HG02870 (cell line): ENCODE measurements around the gene CSTF2T.

Experiments used
- ATAC-seq: cut with Tn5 transposase; IDR thresholded peaks from one replicate; pipeline ENCODE4 v1.9.1; 2021; ENCODE audit warnings: mild to moderate bottlenecking, moderate library complexity; ENCODE audit not compliant: unreplicated experiment

Gene CSTF2T

DNA sequence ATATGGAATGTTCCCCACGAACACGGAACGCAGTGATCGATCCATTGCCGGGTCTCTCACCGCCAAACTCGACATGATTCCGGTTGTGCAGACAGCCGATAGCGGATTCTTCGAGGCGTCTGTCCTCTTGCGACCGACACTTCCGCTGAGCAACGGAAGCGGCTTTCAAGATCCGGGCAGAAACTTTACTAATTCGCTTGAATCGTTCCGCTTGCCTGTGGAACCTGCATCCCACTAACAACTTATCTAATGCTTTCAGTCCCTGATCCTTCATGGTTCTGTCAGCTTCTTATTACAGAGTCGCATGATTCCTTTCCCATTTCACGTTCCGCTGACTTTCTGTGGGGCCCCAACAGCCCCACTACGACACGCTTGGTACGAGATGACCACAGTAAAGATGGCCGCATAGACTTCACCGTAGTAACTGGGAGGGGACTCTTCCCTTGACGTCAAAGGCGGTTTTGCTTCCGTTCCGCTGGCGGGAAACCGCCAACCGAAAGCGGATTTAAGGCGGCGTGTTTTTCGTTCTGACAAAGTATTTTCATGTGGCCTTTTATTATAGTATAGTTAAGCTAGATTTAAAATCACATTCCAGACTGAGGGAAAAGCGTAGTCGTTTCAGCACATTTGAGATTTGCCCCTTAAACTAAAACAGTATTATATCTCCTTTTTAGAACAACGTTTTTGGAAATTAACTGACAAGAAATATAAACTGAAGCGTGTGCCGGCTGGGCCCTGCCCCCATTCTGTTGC, at the start of gene CSTF2T:
CSTF2T (minus strand) TSS at position 121 of the 753 bp plus-strand sequence; CDS start at position 75, 46 bp downstream.
- peak; percentile 90 for ATAC-seq

GRCh38 chr10:51748959-51749358, 49.6 kb upstream of the CSTF2T start:
- no peak for ATAC-seq

- ATAC-seq = no peak
Measured at GRCh38 chr10:51747216-51747615, 47.8 kb upstream of the CSTF2T start.

DNA sequence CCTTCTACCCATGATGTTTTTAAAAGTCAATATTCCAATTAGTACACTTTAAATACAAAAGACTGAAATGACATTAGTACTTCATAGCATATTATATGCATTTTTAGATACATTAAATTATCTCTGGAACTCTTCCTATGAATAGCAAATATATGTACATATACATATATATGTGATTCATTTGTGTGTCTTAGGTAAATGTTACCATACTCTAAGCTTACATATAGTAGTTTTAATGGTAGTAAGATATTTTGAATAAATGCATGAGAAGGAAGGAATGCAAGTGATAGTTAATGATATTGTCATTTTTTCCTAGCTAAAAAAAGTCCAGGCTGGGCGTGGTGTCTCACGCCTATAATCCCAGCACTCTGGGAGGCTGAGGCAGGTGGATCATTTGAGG, 46.0 kb upstream of the CSTF2T start:
- ATAC-seq = no peak

GRCh38 chr10:51744235-51745000, 45.0 kb upstream of the CSTF2T start:
- ATAC-seq = no peak

GRCh38 chr10:51743146-51743545, 43.8 kb upstream of the CSTF2T start:
- no peak for ATAC-seq

- ATAC-seq = no peak
Measured at GRCh38 chr10:51733057-51733456, 33.7 kb upstream of the CSTF2T start.

DNA sequence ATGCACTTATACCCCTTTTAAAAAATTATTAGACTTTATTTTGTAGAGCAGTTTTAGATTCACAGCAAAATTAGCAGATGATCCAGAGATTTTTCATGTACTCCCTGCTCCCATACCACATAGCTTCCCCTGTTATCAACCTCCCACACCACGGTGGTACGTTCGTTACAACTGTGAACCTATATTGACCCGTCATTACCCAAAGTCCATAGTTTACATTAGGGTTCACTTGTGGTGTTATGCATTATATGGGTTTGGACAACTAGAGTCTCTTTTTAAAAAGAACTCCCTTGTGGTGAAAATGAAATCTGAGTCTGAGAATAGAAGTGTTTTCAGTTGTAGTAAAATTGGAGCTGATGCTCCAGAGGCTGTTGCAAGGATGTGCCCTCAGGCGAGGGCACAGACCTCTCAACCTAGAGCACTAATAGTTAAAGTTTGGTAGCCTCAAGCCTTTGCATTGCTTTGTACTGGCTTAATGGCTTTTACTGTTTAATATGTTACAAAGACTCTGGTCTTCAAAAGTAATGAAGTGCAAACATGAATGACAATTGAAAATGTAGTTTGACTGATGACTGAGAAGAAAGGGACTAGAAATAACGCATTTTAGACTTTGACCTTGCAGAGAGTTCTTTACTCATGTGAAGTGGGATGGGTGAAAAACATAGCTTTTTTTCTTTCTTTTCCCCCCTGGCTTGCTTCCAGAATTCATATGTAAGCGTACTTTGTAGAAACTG, 30.6 kb upstream of the CSTF2T start:
- ATAC-seq = no peak

DNA sequence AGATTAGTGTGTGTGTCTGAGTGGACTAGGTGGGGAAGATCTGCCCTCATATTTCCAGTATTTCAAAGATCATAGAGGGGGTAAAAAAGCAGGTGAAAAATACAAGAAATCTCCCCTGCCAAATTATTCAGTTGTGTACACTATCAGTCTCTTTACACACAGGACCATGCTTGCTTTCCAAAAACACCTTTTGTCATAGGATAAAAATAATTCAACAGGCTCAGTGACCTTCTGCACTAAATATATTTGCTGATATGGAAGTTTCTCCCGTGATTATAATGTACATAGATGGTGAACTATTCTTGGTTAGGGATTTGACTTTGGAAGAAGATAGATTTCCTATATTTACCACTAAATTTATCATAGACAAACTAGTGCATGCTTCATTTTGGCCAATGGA, 24.6 kb upstream of the CSTF2T start:
- ATAC-seq = no peak

DNA sequence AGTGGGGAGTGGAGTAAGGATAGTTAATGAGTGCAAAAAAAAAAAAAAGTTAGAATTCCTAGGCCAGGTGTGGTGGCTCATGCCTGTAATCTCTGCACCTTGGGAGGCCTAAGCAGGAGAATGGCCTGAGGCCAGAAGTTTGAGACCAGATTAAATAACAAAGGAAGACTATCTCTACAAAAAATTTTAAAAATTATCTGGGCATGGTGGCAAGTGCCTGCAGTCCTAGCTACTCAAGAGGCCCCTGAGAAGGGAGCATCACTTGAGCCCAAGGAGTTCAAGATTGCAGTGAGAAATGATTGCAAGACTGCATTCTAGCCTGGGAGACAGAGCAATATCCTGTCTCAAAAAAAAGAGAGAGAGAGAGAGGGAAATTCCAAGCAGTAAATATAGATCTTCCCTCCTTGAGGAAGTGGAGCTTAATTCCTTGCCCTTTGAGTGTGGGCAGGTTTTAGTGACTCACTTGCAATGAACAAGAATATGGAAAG, 19.5 kb upstream of the CSTF2T start:
- ATAC-seq = no peak

DNA sequence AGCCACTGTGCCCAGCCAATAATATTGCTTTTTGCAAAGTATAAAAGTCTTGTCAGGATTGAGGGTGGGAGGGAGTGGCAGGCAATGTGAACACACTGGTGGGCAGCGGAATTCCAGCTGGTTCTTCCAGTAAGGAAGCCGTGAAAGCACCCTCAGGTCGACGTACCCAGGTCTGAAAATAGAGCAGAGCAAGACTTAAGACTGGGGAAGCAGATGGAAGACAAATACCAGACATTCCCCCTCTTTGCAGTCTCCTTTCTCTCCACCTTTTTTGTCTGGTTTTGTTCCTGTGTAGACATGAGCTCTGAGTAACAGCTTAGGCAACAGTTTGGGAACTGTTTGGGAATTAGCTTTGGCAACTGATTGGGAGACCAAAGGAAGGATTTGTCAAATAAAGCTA, 17.6 kb upstream of the CSTF2T start:
- ATAC-seq = no peak

GRCh38 chr10:51711519-51711891, 12.1 kb upstream of the CSTF2T start:
- no peak for ATAC-seq

DNA sequence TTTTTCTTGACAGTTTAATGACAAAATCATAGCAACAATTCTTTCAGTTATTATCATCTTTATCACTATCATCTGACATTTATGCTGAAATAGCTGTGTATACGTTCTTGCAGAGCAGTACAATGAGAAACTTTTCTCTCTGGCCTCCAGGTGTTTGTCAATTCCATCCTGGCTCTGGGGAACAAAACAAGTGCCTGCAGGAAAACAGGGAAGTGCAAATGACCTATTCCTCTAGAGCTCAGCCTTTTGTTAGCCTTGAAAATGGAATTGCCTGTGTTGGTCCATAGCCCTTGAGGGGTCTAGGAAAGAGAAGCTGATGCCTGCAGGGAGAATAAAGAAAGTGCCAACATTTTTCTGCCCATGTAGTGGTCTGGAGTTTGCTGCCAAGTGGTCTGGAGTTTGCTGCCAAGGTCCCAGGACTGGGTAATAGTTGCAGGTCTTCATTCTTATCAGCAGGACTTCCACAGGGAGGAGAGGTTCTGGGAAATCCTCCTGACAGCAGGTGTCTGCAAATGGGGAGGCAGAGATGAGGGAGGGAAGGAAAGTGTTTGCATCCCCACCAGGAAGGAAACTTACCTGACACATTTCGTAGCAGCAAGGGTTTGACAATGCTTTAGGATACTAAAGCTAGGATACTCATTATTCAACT, 10.1 kb upstream of the CSTF2T start:
- no peak for ATAC-seq

GRCh38 chr10:51708609-51709008, 9.2 kb upstream of the CSTF2T start:
- no peak for ATAC-seq

DNA sequence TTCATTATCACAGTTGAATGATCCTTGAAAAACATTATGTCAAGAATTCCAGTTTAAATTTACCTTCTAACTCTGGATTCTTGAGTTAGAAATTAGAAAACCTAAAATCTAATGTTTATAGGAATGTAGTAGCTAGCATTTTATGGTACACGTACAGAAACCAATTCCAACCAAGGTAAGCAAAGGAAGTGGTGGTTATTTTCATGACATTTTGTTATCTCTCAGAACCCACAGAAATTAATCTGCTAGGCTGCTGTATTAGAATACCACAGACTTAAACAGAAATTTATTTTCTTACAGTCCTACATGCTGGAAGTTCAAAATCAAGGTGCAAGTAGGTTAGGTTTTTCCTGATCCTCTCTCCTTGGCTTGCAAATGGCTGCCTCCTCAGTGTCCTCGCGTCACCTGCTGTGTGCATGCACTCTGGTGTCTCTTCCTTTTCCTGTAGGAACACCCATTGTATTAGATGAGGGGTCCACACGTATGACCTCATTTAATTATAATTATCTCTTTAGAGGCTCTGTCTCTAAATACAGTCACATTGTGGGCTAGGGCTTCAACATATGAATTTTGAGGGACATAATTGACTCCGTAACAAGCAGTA, 8.5 kb upstream of the CSTF2T start:
- ATAC-seq = no peak

- no peak for ATAC-seq
Measured at GRCh38 chr10:51707392-51707791, 8.0 kb upstream of the CSTF2T start.

DNA sequence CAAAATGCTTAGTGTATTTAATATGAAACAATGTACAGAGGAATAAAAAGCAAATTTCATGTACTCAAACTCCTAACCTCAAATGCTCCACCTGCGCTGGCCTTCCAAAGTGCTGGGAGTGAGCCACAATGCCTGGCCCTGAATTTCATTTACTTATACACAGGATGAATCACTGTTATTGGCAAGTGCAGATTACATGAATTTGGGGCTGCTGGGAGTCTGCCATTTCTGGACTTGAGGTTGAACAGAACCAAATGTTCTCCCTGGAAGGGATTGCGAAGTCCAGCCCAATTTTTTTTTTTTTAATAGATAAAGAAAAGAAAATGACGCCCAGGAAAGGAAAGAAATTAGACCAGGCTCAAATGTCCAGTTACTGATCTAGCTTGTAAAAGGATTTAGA, 6.8 kb upstream of the CSTF2T start:
- no peak for ATAC-seq

- no peak for ATAC-seq
Measured at GRCh38 chr10:51705774-51706173, 6.4 kb upstream of the CSTF2T start.

DNA sequence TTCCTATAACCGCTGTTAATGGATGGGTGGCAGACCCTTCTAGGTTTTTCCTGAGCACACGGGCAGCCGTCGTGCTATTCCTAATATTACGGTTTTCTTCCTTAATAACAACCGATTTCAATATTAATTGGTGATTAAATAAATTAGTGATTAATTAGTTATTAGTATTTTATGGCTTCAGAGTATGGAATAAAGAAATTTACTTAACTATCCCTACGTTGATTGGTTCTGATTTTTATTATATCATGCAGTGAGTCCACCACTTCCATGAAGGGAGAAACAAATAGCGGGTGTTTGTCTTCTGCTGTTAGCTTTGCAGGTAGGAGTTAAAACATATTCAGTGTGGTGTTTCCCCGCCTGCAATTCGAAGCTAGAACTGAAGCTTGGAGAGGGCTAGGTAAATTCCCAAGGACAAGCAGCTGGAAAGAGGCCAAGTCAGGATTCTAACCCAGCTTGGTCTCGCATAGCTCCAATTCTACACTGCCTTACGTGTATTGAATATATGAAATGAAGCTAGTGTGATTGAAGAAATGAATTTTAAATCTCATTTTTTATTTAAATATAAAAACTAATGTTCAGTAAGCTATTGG, 928 bp upstream of the CSTF2T start:
- no peak for ATAC-seq

GRCh38 chr10:51699145-51699474, 285 bp downstream of the CSTF2T start:
- peak; percentile 31 for ATAC-seq
